OCI-LY1 (cell line): ENCODE measurements around the gene OLFM2.

ENCODE experiments used
- H2AFZ ChIP-seq: fragments of 200-600 bp; sonication (generic), shearing (Covaris generic); 2 replicates; pipeline ENCODE4 v1.6.0; 2014; ENCODE audit warnings: antibody characterized with exemption, mild to moderate bottlenecking, low read length
- H3F3A ChIP-seq: fragments of 200-600 bp; sonication (generic), shearing (Covaris generic); 2 replicates; pipeline ENCODE4 v1.6.0; 2014; ENCODE audit warnings: mild to moderate bottlenecking, antibody characterized with exemption, low read length, moderate library complexity; ENCODE audit not compliant: insufficient read depth
- H3K27ac ChIP-seq: fragments of 200-600 bp; sonication (generic); 2 replicates; pipeline ENCODE4 v1.5.1; 2014; ENCODE audit warnings: low read length, mixed run types, mild to moderate bottlenecking, low read depth; ENCODE audit not compliant: poor library complexity, severe bottlenecking
- H3K27me3 ChIP-seq: fragments of 200-600 bp; sonication (generic); 2 replicates; pipeline ENCODE4 v1.6.0; 2014; ENCODE audit warnings: antibody characterized with exemption, mild to moderate bottlenecking, low read length, moderate library complexity; ENCODE audit not compliant: insufficient read depth
- H3K36me3 ChIP-seq: fragments of 200-600 bp; sonication (generic); 2 replicates; pipeline ENCODE4 v1.6.1; 2014; ENCODE audit warnings: mild to moderate bottlenecking, antibody characterized with exemption, low read length, moderate library complexity, mixed read lengths; ENCODE audit not compliant: insufficient read depth
- H3K4me1 ChIP-seq: fragments of 200-600 bp; sonication (generic); 2 replicates; pipeline ENCODE4 v1.5.1; 2014; ENCODE audit warnings: mild to moderate bottlenecking, low read length, moderate library complexity; ENCODE audit not compliant: insufficient read depth, severe bottlenecking
- H3K4me2 ChIP-seq: fragments of 200-600 bp; sonication (generic), shearing (Covaris generic); 2 replicates; pipeline ENCODE4 v1.6.1; 2014; ENCODE audit warnings: low read length
- H3K4me3 ChIP-seq: fragments of 200-600 bp; sonication (generic); 2 replicates; pipeline ENCODE4 v1.5.1; 2014; ENCODE audit warnings: low read length, low read depth, mild to moderate bottlenecking, mixed read lengths; ENCODE audit not compliant: poor library complexity, severe bottlenecking
- H3K79me2 ChIP-seq: fragments of 200-600 bp; shearing (Covaris generic); 2 replicates; pipeline ENCODE4 v1.6.1; 2016; ENCODE audit warnings: mixed run types, low read length, mixed read lengths; ENCODE audit not compliant: insufficient read depth
- H3K9ac ChIP-seq: fragments of 200-600 bp; sonication (generic), shearing (Covaris generic); 2 replicates; pipeline ENCODE4 v1.6.1; 2014; ENCODE audit warnings: mild to moderate bottlenecking, low read length, mixed read lengths
- H3K9me2 ChIP-seq: fragments of 200-600 bp; sonication (generic), shearing (Covaris generic); 2 replicates; pipeline ENCODE4 v1.6.1; 2014; ENCODE audit warnings: low read depth, mild to moderate bottlenecking, low read length, mixed read lengths
- H3K9me3 ChIP-seq: fragments of 200-600 bp; shearing (Covaris generic); 2 replicates; pipeline ENCODE4 v1.6.1; 2014; ENCODE audit warnings: low read length, mixed read lengths
- H4K20me1 ChIP-seq: fragments of 200-600 bp; sonication (generic), shearing (Covaris generic); 2 replicates; pipeline ENCODE4 v1.6.0; 2016; ENCODE audit warnings: mild to moderate bottlenecking, low read length; ENCODE audit not compliant: insufficient read depth
- CTCF ChIP-seq: fragments of 200-600 bp; sonication (generic), shearing (Covaris generic); IDR thresholded peaks from 2 replicates; pipeline ENCODE4 v1.5.1; 2017; ENCODE audit warnings: mild to moderate bottlenecking, antibody characterized with exemption, low read length, moderate library complexity, mixed read lengths
- EZH2 ChIP-seq: fragments of 200-600 bp; sonication (generic), shearing (Covaris generic); IDR thresholded peaks from 2 replicates; pipeline ENCODE4 v1.8.0; 2017; ENCODE audit warnings: borderline replicate concordance, mixed run types, mild to moderate bottlenecking, antibody characterized with exemption, low read length, moderate library complexity, mixed read lengths

The OLFM2 gene

GRCh38 chr19:9940778-9941177 is 4.5 kb upstream of the OLFM2 start:
- H3K27ac ChIP-seq, result no peak overlapping the region
- H3K27me3 ChIP-seq, result peaks cover 6% of the 10 kb centered on the region; the same call in 1 of the 2 replicates
- H3K79me2 ChIP-seq, result no peaks in the 10 kb centered on the region
- no peak overlapping the region for H3K4me3 ChIP-seq
- no peaks in the 10 kb centered on the region for H3F3A ChIP-seq
- H3K4me2 ChIP-seq, result no peak overlapping the region
- no peaks in the 10 kb centered on the region for H3K4me1 ChIP-seq
- TF ChIP-seq EZH2 (no peak), CTCF (no peak)
- no peak overlapping the region for H3K9ac ChIP-seq
- H3K9me2 ChIP-seq, result no peaks in the 10 kb centered on the region
- H4K20me1 ChIP-seq, result no peaks in the 10 kb centered on the region
- H3K36me3 ChIP-seq, result no peaks in the 10 kb centered on the region; the same call in 1 of the 2 replicates
- H3K9me3 ChIP-seq, result 0 out of 2 replicates have a peak, but pooled peaks cover 3% of the 10 kb centered on the region
- no peak overlapping the region for H2AFZ ChIP-seq

GRCh38 chr19:9939301-9939913 is 3.1 kb upstream of the OLFM2 start:
- 0 out of 2 replicates have a peak, but pooled peaks cover 3% of the 10 kb centered on the region for H3K9me3 ChIP-seq
- H3K4me2 ChIP-seq, result no peak overlapping the region
- H3K9me2 ChIP-seq, result no peaks in the 10 kb centered on the region
- H3K36me3 ChIP-seq, result no peaks in the 10 kb centered on the region; the same call in 1 of the 2 replicates
- no peaks in the 10 kb centered on the region for H4K20me1 ChIP-seq
- peaks cover 6% of the 10 kb centered on the region; the same call in 1 of the 2 replicates for H3K27me3 ChIP-seq
- H3K79me2 ChIP-seq, result no peaks in the 10 kb centered on the region
- no peak overlapping the region for H3K27ac ChIP-seq
- no peaks in the 10 kb centered on the region for H3K4me1 ChIP-seq
- no peak for TF ChIP-seq EZH2
- no peak for TF ChIP-seq CTCF
- H3F3A ChIP-seq, result no peaks in the 10 kb centered on the region
- no peak overlapping the region for H3K9ac ChIP-seq
- H3K4me3 ChIP-seq, result no peak overlapping the region
- no peak overlapping the region for H2AFZ ChIP-seq

DNA sequence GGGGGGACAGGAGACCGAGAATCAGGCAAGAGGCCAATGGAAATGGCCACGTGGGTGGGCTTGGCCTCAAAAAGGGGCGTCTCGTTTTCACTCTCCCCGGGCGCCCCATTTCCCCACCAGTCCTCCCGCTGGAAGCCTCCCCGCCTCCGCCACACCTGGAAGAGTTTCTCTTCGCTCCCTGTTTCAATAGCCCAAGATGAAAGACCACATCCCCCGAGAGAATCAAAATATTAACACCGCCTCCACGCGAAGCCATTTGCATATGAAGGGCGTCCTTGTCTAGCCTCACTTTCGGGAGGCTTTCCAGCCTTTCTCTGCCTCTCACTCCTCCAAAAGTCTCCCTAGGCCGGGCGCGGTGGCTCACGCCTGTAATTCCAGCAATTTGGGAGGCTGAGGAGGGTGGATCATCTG is 691 bp upstream of the OLFM2 start:
- Histone ChIP-seq H4K20me1 (no peaks in the 10 kb centered on the region), H3K27ac (no peak overlapping the region), H3K9me3 (0 out of 2 replicates have a peak, but pooled peaks cover under 1% of the 10 kb centered on the region), H3K27me3 (peaks cover 4% of the 10 kb centered on the region; the same call in 1 of the 2 replicates), H3F3A (no peaks in the 10 kb centered on the region), H2AFZ (no peak overlapping the region), H3K4me1 (no peaks in the 10 kb centered on the region), H3K4me2 (no peak overlapping the region), H3K4me3 (no peak overlapping the region), H3K79me2 (no peaks in the 10 kb centered on the region), H3K36me3 (no peaks in the 10 kb centered on the region; the same call in 1 of the 2 replicates), H3K9me2 (no peaks in the 10 kb centered on the region), H3K9ac (no peak overlapping the region)
- no peak for TF ChIP-seq CTCF
- TF ChIP-seq EZH2, result no peak
